Activated B cell treated with CpG ODN at 0.5 μM for 24 hours (primary cell): Measurements from ENCODE around the gene DGKB. TPM values are rescaled to one million over a fixed set of nuclear protein-coding genes. Genes with fewer than 3 reads are reported as not detected.

Experiments
- ATAC-seq: fragments of 200-7000 bp; cut with Tn5 transposase; one replicate; pipeline ENCODE4 v1.10.0; 2021; ENCODE audit warnings: low read depth, mild to moderate bottlenecking, moderate library complexity
- CTCF ChIA-PET: fragments of 350-600 bp; sonication (Branson Sonifier 250); formaldehyde crosslinking; loops from one replicate; lab custom pipeline; 2021; ENCODE audit warnings: antibody characterized with exemption; lab: Charles Lee
- POLR2A ChIA-PET: fragments of 350-600 bp; sonication (Branson Sonifier 250); formaldehyde crosslinking; loops from one replicate; lab custom pipeline; 2021; ENCODE audit warnings: antibody characterized with exemption; lab: Charles Lee
- DNase-seq: peaks from one replicate; pipeline ENCODE4 v3.0.0; 2022
- H3K27ac Mint-ChIP-seq: one replicate; pipeline ENCODE4 v1.8.0; 2020; ENCODE audit warnings: mixed read lengths
- H3K27me3 Mint-ChIP-seq: one replicate; pipeline ENCODE4 v1.8.0; 2021; ENCODE audit warnings: mixed read lengths
- H3K36me3 Mint-ChIP-seq: one replicate; pipeline ENCODE4 v1.8.0; 2021; ENCODE audit warnings: low read depth, mixed read lengths
- H3K4me1 Mint-ChIP-seq: one replicate; pipeline ENCODE4 v1.8.0; 2021; ENCODE audit warnings: mixed read lengths
- H3K4me3 Mint-ChIP-seq: one replicate; pipeline ENCODE4 v1.8.0; 2020; ENCODE audit warnings: mild to moderate bottlenecking, mixed read lengths
- H3K9me3 Mint-ChIP-seq: one replicate; pipeline ENCODE4 v1.8.0; 2020; ENCODE audit warnings: mixed read lengths
- intact Hi-C: fragments of 100-400 bp; cut with micrococcal nuclease; formaldehyde crosslinking; loops from one replicate; pipeline ENCODE4 v1.15.1; 2024
- total RNA-seq: library from RNA; stranded (reverse); gene quantifications from 2 replicates; pipeline ENCODE4 v1.2.3, GENCODE V29; 2022
- TF ChIP-seq, protein P1 (sequence below): fragments of 200-600 bp; IDR thresholded peaks from one replicate; pipeline ENCODE4 v1.8.0; 2022; ENCODE audit warnings: antibody characterized with exemption, mild to moderate bottlenecking

DGKB gene
- total RNA-seq, 1 donor from 2014 or later = not detected

DNA sequence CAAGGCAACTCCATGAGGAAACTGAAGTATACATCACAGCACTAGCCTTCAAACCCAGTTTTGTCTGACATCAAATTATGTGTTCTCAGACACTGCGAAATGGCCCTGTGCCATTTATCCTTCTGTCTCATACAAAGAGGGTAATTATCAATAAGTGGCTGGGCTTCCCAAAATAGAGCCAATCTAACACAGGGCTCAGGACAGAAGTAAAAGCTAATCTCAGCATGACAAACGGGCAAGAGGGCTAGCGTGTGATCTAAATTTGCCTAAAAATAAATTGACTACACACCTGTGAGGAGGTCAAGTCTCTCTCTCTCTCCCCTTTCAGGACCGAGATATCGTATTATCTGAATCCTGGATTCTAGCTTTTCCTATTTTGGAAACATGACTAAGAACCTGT, 67.2 kb downstream of the DGKB start:
- no peak overlapping the region for H3K27ac Mint-ChIP-seq
- TF ChIP-seq, protein P1, sequence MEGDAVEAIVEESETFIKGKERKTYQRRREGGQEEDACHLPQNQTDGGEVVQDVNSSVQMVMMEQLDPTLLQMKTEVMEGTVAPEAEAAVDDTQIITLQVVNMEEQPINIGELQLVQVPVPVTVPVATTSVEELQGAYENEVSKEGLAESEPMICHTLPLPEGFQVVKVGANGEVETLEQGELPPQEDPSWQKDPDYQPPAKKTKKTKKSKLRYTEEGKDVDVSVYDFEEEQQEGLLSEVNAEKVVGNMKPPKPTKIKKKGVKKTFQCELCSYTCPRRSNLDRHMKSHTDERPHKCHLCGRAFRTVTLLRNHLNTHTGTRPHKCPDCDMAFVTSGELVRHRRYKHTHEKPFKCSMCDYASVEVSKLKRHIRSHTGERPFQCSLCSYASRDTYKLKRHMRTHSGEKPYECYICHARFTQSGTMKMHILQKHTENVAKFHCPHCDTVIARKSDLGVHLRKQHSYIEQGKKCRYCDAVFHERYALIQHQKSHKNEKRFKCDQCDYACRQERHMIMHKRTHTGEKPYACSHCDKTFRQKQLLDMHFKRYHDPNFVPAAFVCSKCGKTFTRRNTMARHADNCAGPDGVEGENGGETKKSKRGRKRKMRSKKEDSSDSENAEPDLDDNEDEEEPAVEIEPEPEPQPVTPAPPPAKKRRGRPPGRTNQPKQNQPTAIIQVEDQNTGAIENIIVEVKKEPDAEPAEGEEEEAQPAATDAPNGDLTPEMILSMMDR = no peak

DNA sequence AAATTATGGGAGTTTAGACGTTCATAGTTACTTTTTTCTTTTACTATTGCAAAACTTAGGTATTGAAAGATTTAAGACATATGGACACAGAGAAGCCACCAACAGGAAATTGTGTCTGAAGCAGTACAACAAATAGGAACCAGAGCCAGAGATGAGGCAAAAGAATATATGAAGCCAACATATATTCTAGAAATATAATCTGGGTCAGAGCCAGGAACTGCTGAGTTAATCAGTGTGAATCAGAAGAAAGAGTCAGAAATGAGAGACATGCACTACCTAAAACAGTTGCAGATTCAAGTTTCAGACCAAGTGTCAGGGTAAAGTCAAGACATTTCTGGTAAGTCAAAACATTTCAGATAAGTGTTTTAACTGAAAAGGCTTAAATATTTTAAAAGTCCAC, 67.7 kb downstream of the DGKB start:
- POLR2A ChIA-PET = no interaction called here
- no peaks in the 10 kb centered on the region for H3K36me3 Mint-ChIP-seq
- no peak overlapping the region for H3K4me3 Mint-ChIP-seq
- CTCF ChIA-PET = no interaction called here
- intact Hi-C loops = no loop called here
- H3K27ac Mint-ChIP-seq = no peak overlapping the region
- no peaks in the 10 kb centered on the region for H3K27me3 Mint-ChIP-seq
- DNase-seq (no peak), ATAC-seq (no peak)
- H3K4me1 Mint-ChIP-seq = no peaks in the 10 kb centered on the region
- TF ChIP-seq, protein P1 = no peak
- H3K9me3 Mint-ChIP-seq = peaks cover 5% of the 10 kb centered on the region

More for the DNA sequence above, 67.2 kb downstream of the DGKB start:
- H3K9me3 Mint-ChIP-seq = peaks cover 5% of the 10 kb centered on the region
- ChIA-PET POLR2A (no interaction called here), CTCF (no interaction called here)
- H3K4me1 Mint-ChIP-seq = no peaks in the 10 kb centered on the region
- no peak for DNase-seq
- no peak for ATAC-seq
- H3K27me3 Mint-ChIP-seq = no peaks in the 10 kb centered on the region
- H3K36me3 Mint-ChIP-seq = no peaks in the 10 kb centered on the region
- intact Hi-C loops = no loop called here
- no peak overlapping the region for H3K4me3 Mint-ChIP-seq

DNA sequence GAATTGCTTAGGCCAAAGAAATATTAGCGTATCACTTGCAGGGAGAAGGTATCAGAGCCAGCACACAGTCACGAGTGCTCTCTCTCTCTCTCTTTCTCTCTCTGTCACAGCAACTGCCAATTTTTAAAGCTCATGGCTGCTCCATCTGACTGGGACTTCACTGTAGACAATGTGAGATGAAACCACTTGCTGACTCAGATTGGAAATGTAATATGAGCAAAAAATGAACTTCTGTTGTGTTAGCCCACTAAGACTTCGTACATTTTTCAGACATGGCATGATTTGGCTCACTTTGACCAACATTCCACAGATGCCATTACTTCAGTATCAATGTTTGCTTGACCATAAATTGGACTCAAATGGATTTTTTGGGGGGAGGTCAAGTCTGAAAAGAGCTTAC, 68.1 kb downstream of the DGKB start:
- ChIA-PET POLR2A (no interaction called here), CTCF (no interaction called here)
- Mint-ChIP-seq H3K36me3 (no peaks in the 10 kb centered on the region), H3K27me3 (no peaks in the 10 kb centered on the region), H3K4me1 (no peaks in the 10 kb centered on the region), H3K27ac (no peak overlapping the region), H3K4me3 (no peak overlapping the region), H3K9me3 (peaks cover 5% of the 10 kb centered on the region)
- ATAC-seq (no peak), DNase-seq (no peak)
- TF ChIP-seq, protein P1 = no peak
- intact Hi-C loops = no loop called here

GRCh38 chr7:14833707-14834106, 68.8 kb downstream of the DGKB start:
- peaks cover 5% of the 10 kb centered on the region for H3K9me3 Mint-ChIP-seq
- H3K27me3 Mint-ChIP-seq = no peaks in the 10 kb centered on the region
- TF ChIP-seq, protein P1 = no peak
- no peak overlapping the region for H3K4me3 Mint-ChIP-seq
- CTCF ChIA-PET = no interaction called here
- H3K4me1 Mint-ChIP-seq = no peaks in the 10 kb centered on the region
- H3K27ac Mint-ChIP-seq = no peak overlapping the region
- no peaks in the 10 kb centered on the region for H3K36me3 Mint-ChIP-seq
- ATAC-seq (no peak), DNase-seq (no peak)
- intact Hi-C loops = no loop called here
- POLR2A ChIA-PET = no interaction called here

- peaks cover 2% of the 10 kb centered on the region for H3K9me3 Mint-ChIP-seq
Measured at GRCh38 chr7:14828053-14828452, 74.5 kb downstream of the DGKB start.

More at GRCh38 chr7:14828053-14828452, 74.5 kb downstream of the DGKB start:
- ChIA-PET POLR2A (no interaction called here), CTCF (no interaction called here)
- intact Hi-C loops = no loop called here
- H3K27ac Mint-ChIP-seq = no peak overlapping the region
- ATAC-seq (no peak), DNase-seq (no peak)
- H3K4me1 Mint-ChIP-seq = no peaks in the 10 kb centered on the region
- TF ChIP-seq, protein P1 = no peak
- H3K36me3 Mint-ChIP-seq = no peaks in the 10 kb centered on the region
- H3K27me3 Mint-ChIP-seq = no peaks in the 10 kb centered on the region
- H3K4me3 Mint-ChIP-seq = no peak overlapping the region
